ENCODE results near the gene DIP2C. TPM values are rescaled to one million over a fixed set of nuclear protein-coding genes. Genes with fewer than 3 reads are reported as not detected.
A peak's percentile ranks its signal among the peaks of the same experiment; 100 is the strongest.

DIP2C gene
- total RNA-seq, 1 donor from 2014 or later = 10.1 TPM

GRCh38 chr10:282294-283139 lies 407.0 kb downstream of the DIP2C start:
- Histone ChIP-seq H3K27ac (no peak overlapping the region), H3K4me3 (no peak overlapping the region), H4K20me1 (ENCODE audit: low read depth) (no peaks in the 10 kb centered on the region), H3K4me1 (no peaks in the 10 kb centered on the region), H3K4me2 (no peak overlapping the region), H3K9me3 (ENCODE audit: low read depth) (no peaks in the 10 kb centered on the region), H3K36me3 (no peaks in the 10 kb centered on the region), H3K9ac (no peak overlapping the region), H3K27me3 (no peaks in the 10 kb centered on the region), H3K79me2 (ENCODE audit: low read depth) (no peaks in the 10 kb centered on the region), H3F3A (ENCODE audit: low read depth) (no peaks in the 10 kb centered on the region), H2AFZ (replicated peaks) (no peak overlapping the region)
- Mint-ChIP-seq H3K9me3 (no peaks in the 10 kb centered on the region), H3K4me1 (no peaks in the 10 kb centered on the region), H3K27me3 (ENCODE audit: insufficient read depth, low read depth) (peaks cover 6% of the 10 kb centered on the region), H3K27ac (no peak overlapping the region), H3K4me3 (no peak overlapping the region), H3K36me3 (peaks cover 42% of the 10 kb centered on the region)
- TF ChIP-seq EZH2 (IDR thresholded peaks at IDR 0.05) (no peak), EZH2phosphoT487 (IDR thresholded peaks at IDR 0.05) (no peak), CTCF (IDR thresholded peaks at IDR 0.05) (no peak)
- no peak for DNase-seq (ENCODE audit: low spot score)

- no peak overlapping the region for H2AFZ ChIP-seq (replicated peaks)
- no peaks in the 10 kb centered on the region for H3K27me3 ChIP-seq
- no peaks in the 10 kb centered on the region for H4K20me1 ChIP-seq (ENCODE audit: low read depth)
- no peak overlapping the region for H3K27ac ChIP-seq
- H3K9ac ChIP-seq = no peak overlapping the region
- H3F3A ChIP-seq (ENCODE audit: low read depth) = no peaks in the 10 kb centered on the region
- Mint-ChIP-seq H3K27ac (no peak overlapping the region), H3K36me3 (peaks cover 41% of the 10 kb centered on the region), H3K4me3 (no peak overlapping the region), H3K27me3 (ENCODE audit: insufficient read depth, low read depth) (peaks cover 6% of the 10 kb centered on the region), H3K4me1 (peaks cover 2% of the 10 kb centered on the region), H3K9me3 (no peaks in the 10 kb centered on the region)
- no peaks in the 10 kb centered on the region for H3K36me3 ChIP-seq
- no peaks in the 10 kb centered on the region for H3K9me3 ChIP-seq (ENCODE audit: low read depth)
- no peaks in the 10 kb centered on the region for H3K79me2 ChIP-seq (ENCODE audit: low read depth)
- peak; percentile 40 for TF ChIP-seq CTCF (IDR thresholded peaks at IDR 0.05)
- TF ChIP-seq EZH2phosphoT487 (IDR thresholded peaks at IDR 0.05) = no peak
- no peak for DNase-seq (ENCODE audit: low spot score)
- no peak overlapping the region for H3K4me3 ChIP-seq
- no peaks in the 10 kb centered on the region for H3K4me1 ChIP-seq
- no peak overlapping the region for H3K4me2 ChIP-seq
Measured at GRCh38 chr10:279655-280054, 409.8 kb downstream of the DIP2C start.

- DNase-seq (ENCODE audit: low spot score) = no peak
- Histone ChIP-seq H3K4me1 (no peaks in the 10 kb centered on the region), H4K20me1 (ENCODE audit: low read depth) (no peaks in the 10 kb centered on the region), H3F3A (ENCODE audit: low read depth) (no peaks in the 10 kb centered on the region), H3K9me3 (ENCODE audit: low read depth) (no peaks in the 10 kb centered on the region), H3K27ac (no peak overlapping the region), H3K9ac (no peak overlapping the region), H3K27me3 (no peaks in the 10 kb centered on the region), H3K36me3 (no peaks in the 10 kb centered on the region), H3K79me2 (ENCODE audit: low read depth) (no peaks in the 10 kb centered on the region), H2AFZ (replicated peaks) (no peak overlapping the region), H3K4me2 (no peak overlapping the region), H3K4me3 (no peak overlapping the region)
- TF ChIP-seq EZH2 (IDR thresholded peaks at IDR 0.05) = no peak
- TF ChIP-seq CTCF (IDR thresholded peaks at IDR 0.05) = no peak
- no peak for TF ChIP-seq EZH2phosphoT487 (IDR thresholded peaks at IDR 0.05)
- Mint-ChIP-seq H3K27ac (no peak overlapping the region), H3K27me3 (ENCODE audit: insufficient read depth, low read depth) (peaks cover 4% of the 10 kb centered on the region), H3K4me1 (peaks cover 2% of the 10 kb centered on the region), H3K36me3 (peaks cover 39% of the 10 kb centered on the region), H3K9me3 (no peaks in the 10 kb centered on the region), H3K4me3 (no peak overlapping the region)
Measured at GRCh38 chr10:279232-279631, 410.2 kb downstream of the DIP2C start.

All from neural progenitor cell (in vitro differentiated cells).